ENCODE results near the gene L2HGDH. TPM values are rescaled to one million over a fixed set of nuclear protein-coding genes. Genes with fewer than 3 reads are reported as not detected.

L2HGDH gene
- total RNA-seq, 1 experiment from 2014 or later: 22.6 TPM

DNA sequence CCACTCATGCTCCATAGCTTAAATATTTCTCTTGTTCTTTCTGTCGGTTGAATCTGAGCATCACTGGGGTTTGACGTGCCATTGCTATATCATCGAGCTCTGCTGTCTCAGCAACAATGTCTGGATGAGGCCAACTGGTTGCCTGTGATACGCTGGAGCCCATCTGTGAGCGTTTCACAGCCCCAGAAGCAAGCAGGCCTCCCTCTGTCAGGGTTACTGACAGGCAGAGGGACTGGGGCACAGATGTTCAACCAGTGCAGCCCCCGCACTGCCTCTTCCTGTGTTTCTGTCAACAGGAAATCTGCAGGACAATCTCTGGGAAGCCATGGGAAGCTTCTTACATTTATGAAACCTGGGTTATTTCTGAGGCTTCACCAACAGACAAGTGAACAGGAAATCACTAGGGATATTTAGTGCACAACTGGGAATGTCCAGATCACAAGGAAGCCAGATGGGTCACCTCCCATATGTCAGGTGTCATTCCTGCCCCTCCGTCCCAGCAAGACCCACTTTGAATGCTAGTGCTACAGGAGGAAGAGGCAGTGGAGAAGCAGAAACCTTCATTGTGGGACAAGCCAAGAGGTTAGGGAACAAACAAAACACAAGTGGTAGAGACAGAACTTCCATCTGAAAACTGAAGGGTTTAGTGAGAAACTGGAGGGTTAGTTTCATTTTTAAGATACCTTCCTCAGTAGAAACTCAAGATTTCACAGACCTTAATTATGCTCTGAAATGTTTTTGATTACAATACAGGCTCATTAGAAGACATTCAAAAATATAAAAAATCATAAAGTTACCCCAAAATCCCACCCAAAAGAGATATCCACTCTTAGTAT, 24.2 kb upstream of the L2HGDH start:
- DNase-seq: no peak
- Histone ChIP-seq H3K18ac (ENCODE audit: insufficient read length, low read depth, low read length) (peak overlapping the region; percentile 25), H3K9ac (ENCODE audit: extremely low read depth, insufficient read length, low read length) (no peak overlapping the region), H4K8ac (replicated peaks; ENCODE audit: insufficient read length, low read depth, low read length) (no peak overlapping the region), H3K4me2 (ENCODE audit: insufficient read depth, insufficient read length, low read length) (no peak overlapping the region), H2BK12ac (ENCODE audit: insufficient read length, low read depth, low read length) (no peak overlapping the region), H2AK5ac (ENCODE audit: insufficient read length, low read length) (no peak overlapping the region), H3K56ac (ENCODE audit: insufficient read length, low read depth, low read length) (no peak overlapping the region), H3K23me2 (ENCODE audit: insufficient read length, low read depth, low read length, poor library complexity, severe bottlenecking) (no peaks in the 10 kb centered on the region), H4K5ac (ENCODE audit: insufficient read length, low read depth, low read length) (no peak overlapping the region), H2AFZ (ENCODE audit: low read length) (no peak overlapping the region), H2BK120ac (ENCODE audit: low read depth, low read length, poor library complexity, severe bottlenecking) (no peak overlapping the region), H3K79me2 (ENCODE audit: insufficient read depth, low read length) (no peaks in the 10 kb centered on the region), H3K4me1 (ENCODE audit: insufficient read depth, low read length) (peaks cover 8% of the 10 kb centered on the region; the same call in 1 of the 2 replicates), H4K20me1 (ENCODE audit: control insufficient read depth, insufficient read depth, insufficient read length) (no peaks in the 10 kb centered on the region), H4K91ac (ENCODE audit: insufficient read length, low read depth, low read length) (no peak overlapping the region), H2BK5ac (ENCODE audit: insufficient read length, low read length) (no peak overlapping the region), H3K4ac (ENCODE audit: low read depth, low read length) (peak overlapping the region; percentile 76; the same call in 1 of the 2 replicates), H3K27ac (ENCODE audit: insufficient read length, low read depth, low read length) (peak overlapping the region; percentile 3), H2BK20ac (ENCODE audit: low read depth, low read length, poor library complexity, severe bottlenecking) (no peak overlapping the region), H2BK15ac (ENCODE audit: low read depth, low read length) (no peak overlapping the region), H3K14ac (ENCODE audit: insufficient read depth, low read length) (peak overlapping the region; percentile 37; the same call in 1 of the 2 replicates), H3K23ac (ENCODE audit: insufficient read length, low read depth, low read length) (no peak overlapping the region), H3T11ph (ENCODE audit: low read length) (peak overlapping the region; percentile 43), H3K79me1 (ENCODE audit: insufficient read depth, low read depth, low read length, poor library complexity, severe bottlenecking) (no peaks in the 10 kb centered on the region), H3K9me3 (ENCODE audit: control insufficient read depth, low read depth, low read length) (no peaks in the 10 kb centered on the region), H3K27me3 (ENCODE audit: insufficient read depth, low read length) (no peaks in the 10 kb centered on the region)
- no CpG with 5 or more reads among the region's 7 CpGs for WGBS (ENCODE audit: extremely low coverage, insufficient read length, low lambda C conversion rate)
- Mint-ChIP-seq H3K27ac (peak overlapping the region; percentile 42 to 91 (median 65); a peak in 6 of 7 replicates), H3K27me3 (ENCODE audit: low read depth) (no peaks in the 10 kb centered on the region), H3K4me3 (no peak overlapping the region), H3K4me1 (peaks cover 25 to 37% of the 10 kb centered on the region in 2 experiments), H3K9me3 (no peaks in the 10 kb centered on the region), H3K36me3 (ENCODE audit: insufficient read depth in 1 of 3, low read depth in 3 of 3) (no peaks in the 10 kb centered on the region)
- no peak for TF ChIP-seq CTCF (conservative IDR thresholded peaks at IDR 0.05)

All from H9 (cell line).